Measurements from ENCODE around the gene CCT8. TPM values are rescaled to one million over a fixed set of nuclear protein-coding genes. Genes with fewer than 3 reads are reported as not detected.
"Not testable (repeated sequence)": the region's sequence is repeated elsewhere in the genome, so short reads cannot be mapped to it uniquely, and the experiment has no call there.

Gene CCT8
- total RNA-seq, 4 donors from 2014 or later = 73.9 to 104 (median 85.4) TPM

DNA sequence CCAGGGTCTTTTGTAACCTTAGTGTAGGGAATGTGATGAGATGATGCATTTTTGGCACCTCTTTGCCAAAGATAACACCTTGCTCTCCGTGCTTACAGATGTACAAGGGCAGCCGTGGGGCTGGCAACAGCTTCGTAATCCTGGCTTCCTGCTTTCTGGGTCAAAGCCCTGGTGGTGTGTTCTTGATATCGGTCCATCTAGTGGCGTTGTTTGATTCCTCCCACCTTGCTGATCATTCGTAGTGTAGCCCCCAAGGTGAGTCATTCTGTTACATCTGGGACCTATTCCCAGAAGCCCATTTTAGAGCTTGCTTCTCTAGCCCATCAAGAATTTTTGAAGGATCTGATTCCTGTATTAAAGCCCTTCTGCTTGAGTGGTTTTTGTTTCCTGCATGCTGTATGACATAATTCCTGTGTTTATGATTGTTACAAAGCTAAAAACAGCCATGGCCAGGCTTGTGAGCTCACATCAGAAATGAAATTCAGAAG lies 7.0 kb upstream of the CCT8 start:
- no peak for DNase-seq (ENCODE audit: extremely low spot score)
- H3K27ac ChIP-seq (replicated peaks in 1 of 4) = no peak overlapping the region
- no peaks in the 10 kb centered on the region for H3K36me3 ChIP-seq
- H3K4me1 ChIP-seq = peaks cover 3 to 33% (median 7%) of the 10 kb centered on the region in 4 donors
- intact Hi-C loops (cut with DNase I) = no loop called here
- TF ChIP-seq EP300 (IDR thresholded peaks at IDR 0.05) (no peak), POLR2AphosphoS5 (IDR thresholded peaks at IDR 0.05) (no peak), POLR2A (IDR thresholded peaks at IDR 0.05; ENCODE audit: low read depth) (no peak)
- TF ChIP-seq, protein P1, sequence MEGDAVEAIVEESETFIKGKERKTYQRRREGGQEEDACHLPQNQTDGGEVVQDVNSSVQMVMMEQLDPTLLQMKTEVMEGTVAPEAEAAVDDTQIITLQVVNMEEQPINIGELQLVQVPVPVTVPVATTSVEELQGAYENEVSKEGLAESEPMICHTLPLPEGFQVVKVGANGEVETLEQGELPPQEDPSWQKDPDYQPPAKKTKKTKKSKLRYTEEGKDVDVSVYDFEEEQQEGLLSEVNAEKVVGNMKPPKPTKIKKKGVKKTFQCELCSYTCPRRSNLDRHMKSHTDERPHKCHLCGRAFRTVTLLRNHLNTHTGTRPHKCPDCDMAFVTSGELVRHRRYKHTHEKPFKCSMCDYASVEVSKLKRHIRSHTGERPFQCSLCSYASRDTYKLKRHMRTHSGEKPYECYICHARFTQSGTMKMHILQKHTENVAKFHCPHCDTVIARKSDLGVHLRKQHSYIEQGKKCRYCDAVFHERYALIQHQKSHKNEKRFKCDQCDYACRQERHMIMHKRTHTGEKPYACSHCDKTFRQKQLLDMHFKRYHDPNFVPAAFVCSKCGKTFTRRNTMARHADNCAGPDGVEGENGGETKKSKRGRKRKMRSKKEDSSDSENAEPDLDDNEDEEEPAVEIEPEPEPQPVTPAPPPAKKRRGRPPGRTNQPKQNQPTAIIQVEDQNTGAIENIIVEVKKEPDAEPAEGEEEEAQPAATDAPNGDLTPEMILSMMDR (IDR thresholded peaks at IDR 0.05) = no peak
- H3K4me3 ChIP-seq = no peak overlapping the region
- no peaks in the 10 kb centered on the region for H3K9me3 ChIP-seq
- H3K27me3 ChIP-seq = no peaks in the 10 kb centered on the region
- 29% methylated on average over 6 of the region's 6 CpGs for WGBS

DNA sequence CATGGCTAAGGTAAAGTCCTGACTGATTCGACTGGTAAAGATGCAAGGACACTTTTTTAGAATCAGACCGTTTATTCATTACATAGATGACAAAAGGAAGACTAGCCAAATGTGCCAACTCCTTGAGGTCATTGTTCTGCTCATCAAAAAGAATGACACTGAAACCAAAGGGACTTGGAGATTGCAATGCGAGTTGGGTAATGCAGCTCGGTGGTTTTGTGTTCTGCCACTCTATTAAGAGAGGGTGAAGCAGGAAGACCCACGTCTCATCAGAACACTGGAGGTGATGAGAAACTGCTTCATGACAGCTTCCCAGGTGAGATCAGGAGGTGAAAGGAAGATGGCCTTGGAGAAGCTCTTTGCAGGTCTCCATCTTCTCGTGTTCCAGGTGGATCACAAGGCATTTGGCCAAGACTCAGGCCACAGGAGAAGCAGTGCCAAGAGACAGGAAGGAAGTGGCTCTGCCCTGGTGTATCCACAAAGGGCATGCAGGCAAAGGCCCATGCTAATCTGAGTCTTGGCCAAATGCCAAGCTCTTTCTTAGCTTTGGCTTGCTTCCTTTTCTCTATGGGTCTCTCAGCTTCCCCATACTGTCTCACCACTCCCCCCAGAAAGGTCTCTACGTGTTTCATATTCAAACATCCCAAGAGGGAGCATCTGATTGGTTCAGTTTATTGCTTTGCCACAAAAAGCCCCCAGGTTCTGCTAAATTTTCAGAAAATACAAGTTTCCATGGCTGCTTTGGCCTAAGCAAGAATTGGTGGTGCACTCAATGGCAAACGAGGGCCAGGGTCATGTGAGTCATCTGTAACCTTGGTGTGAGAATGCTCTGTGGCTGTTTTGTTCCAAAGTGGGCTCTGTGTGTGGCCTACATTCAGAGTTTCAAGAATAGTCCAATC lies 5.7 kb upstream of the CCT8 start:
- H3K4me1 ChIP-seq = peaks cover 8 to 41% (median 11%) of the 10 kb centered on the region in 4 donors
- no peaks in the 10 kb centered on the region for H3K9me3 ChIP-seq
- intact Hi-C loops (cut with DNase I) = loop anchor here (5.0 kb wide), 1 partner anchor 68 kb away; no protein-coding TSS in a partner anchor
- H3K27ac ChIP-seq (replicated peaks in 1 of 4) = peak overlapping the region in 1 of 4 donors; percentile 10
- DNase-seq (ENCODE audit: extremely low spot score) = no peak
- WGBS = 79% methylated on average over 7 of the region's 8 CpGs
- H3K36me3 ChIP-seq = no peaks in the 10 kb centered on the region
- no peak overlapping the region for H3K4me3 ChIP-seq
- H3K27me3 ChIP-seq = no peaks in the 10 kb centered on the region
- TF ChIP-seq POLR2A (IDR thresholded peaks at IDR 0.05; ENCODE audit: low read depth) = no peak
- TF ChIP-seq POLR2AphosphoS5 (IDR thresholded peaks at IDR 0.05) = no peak
- TF ChIP-seq, protein P1 (IDR thresholded peaks at IDR 0.05) = no peak
- no peak for TF ChIP-seq EP300 (IDR thresholded peaks at IDR 0.05)

DNA sequence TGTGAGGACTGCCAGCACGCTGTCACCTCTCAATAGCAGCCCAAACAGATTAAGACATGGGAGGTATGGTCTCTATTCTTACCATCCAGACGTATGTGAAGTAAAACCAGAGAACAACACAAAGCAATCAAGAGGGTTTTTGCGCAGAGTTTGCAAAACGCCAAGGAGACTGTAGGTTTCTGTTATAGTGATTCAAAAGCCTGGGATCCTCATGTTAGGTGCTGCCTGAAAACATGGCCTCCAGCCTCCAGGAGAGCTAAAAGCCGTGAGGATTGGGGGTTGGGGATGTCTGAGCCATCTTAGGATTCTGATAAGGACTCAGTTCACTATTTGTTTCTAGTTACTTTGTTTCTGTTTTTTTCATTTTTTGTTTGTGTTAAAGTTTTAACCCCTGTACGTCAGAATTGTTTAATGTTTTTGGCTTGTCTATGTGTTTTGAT lies 4.2 kb upstream of the CCT8 start:
- 22% methylated on average over 6 of the region's 6 CpGs for WGBS
- TF ChIP-seq POLR2AphosphoS5 (IDR thresholded peaks at IDR 0.05) (peak in 1 of 2 donors; percentile 15), POLR2A (IDR thresholded peaks at IDR 0.05; ENCODE audit: low read depth) (no peak)
- no peak for DNase-seq (ENCODE audit: extremely low spot score)
- intact Hi-C loops (cut with DNase I) = loop anchor here (5.0 kb wide), 1 partner anchor 70 kb away; no protein-coding TSS in a partner anchor
- Histone ChIP-seq H3K27me3 (no peaks in the 10 kb centered on the region), H3K4me1 (peaks cover 8 to 44% (median 14%) of the 10 kb centered on the region in 4 donors), H3K4me3 (peak overlapping the region; percentile 64 to 84 (median 64)), H3K36me3 (no peaks in the 10 kb centered on the region), H3K9me3 (no peaks in the 10 kb centered on the region), H3K27ac (replicated peaks in 1 of 4) (peak overlapping the region; percentile 80 to 92 (median 86))

DNA sequence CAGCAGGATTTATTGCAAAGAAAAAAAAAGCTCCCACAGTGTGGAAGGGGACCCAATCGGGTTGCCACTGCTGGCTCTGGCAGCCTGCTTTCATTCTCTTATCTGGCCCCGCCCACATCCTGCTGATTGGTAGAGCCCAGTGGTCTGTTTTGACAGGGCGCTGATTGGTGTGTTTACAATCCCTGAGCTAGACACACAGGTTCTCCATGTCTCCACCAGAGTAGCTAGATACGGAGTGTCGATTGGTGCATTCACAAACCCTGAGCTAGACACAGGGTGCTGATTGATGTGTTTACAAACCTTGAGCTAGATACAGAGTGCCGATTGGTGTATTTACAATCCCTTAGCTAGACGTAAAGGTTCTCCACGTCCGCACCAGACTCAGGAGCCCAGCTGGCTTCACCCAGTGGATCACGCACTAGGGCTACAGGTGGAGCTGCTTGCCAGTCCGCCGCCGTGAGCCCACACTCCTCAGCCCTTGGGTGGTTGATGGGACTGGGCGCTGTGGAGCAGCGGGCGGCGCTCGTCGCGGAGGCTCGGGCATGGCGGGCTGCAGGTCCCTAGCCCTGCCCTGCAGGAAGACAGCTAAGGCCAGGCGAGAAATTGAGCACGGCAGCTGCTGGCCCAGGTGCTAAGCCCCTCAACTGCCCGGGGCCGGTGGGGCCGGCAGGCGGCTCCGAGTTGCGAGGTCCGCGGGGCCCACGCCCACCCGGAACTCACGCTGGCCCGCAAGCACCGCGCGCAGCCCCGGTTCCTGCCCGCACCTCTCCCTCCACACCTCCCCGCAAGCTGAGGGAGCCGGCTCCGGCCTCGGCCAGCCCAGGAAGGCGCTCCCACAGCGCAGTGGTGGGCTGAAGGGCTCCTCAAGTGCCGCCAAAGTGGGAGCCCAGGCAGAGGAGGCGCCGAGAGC lies 3.5 kb upstream of the CCT8 start:
- Histone ChIP-seq H3K4me3 (peak overlapping the region; percentile 64 to 84 (median 64)), H3K4me1 (peaks cover 15 to 51% (median 21%) of the 10 kb centered on the region in 4 donors), H3K27ac (replicated peaks in 1 of 4) (peak overlapping the region; percentile 80 to 92 (median 86))
- DNase-seq (ENCODE audit: extremely low spot score); H3K9me3 ChIP-seq; H3K27me3 ChIP-seq; H3K36me3 ChIP-seq: not testable (repeated sequence)
- intact Hi-C loops (cut with DNase I) = loop anchor here (5.0 kb wide), 1 partner anchor 70 kb away; no protein-coding TSS in a partner anchor
- 26% methylated on average over 36 of the region's 50 CpGs for WGBS
- TF ChIP-seq POLR2AphosphoS5 (IDR thresholded peaks at IDR 0.05) = peak; percentile 51 to 71

DNA sequence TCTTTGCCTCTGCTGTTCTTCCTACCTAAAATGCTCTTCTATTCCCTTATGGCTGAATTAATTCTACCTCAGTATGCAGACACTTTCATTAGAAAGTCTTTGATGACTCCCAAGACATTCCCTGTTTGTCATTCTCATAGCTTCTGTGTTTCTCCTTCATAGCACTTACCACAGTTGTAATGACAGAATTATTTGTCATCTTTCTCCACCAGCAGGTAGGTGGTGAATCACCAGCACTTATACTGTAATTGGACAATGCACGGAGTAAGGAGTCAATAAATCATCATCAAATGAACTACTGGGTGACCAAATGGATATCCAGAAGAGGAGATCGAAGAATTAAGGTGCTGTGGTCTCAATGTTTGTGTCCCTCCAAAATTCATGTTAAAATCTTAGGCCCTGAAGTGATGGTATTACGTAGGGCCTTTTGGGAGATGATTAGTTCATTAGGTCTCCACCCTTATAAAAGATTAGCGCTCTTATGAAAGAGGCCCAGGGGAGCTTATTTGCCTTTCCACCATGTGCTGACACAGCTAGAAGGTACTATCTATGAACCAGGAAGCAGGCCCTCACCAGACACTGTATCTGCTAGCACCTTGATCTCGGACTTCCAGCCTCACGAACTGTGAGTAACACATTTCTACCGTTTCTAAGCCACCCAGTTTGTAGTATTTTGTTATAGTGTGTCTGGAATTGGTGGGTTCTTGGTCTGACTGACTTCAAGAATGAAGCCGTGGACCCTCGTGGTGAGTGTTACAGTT lies 2.4 kb upstream of the CCT8 start:
- no peak for DNase-seq (ENCODE audit: extremely low spot score)
- Histone ChIP-seq H3K27ac (replicated peaks in 1 of 4) (peak overlapping the region; percentile 80 to 92 (median 86)), H3K4me1 (peaks cover 25 to 60% (median 32%) of the 10 kb centered on the region in 4 donors), H3K36me3 (no peaks in the 10 kb centered on the region), H3K27me3 (no peaks in the 10 kb centered on the region), H3K9me3 (no peaks in the 10 kb centered on the region), H3K4me3 (peak overlapping the region in 3 of 4 donors; percentile 64 to 84 (median 65))
- intact Hi-C loops (cut with DNase I) = loop anchor here (5.0 kb wide), 1 partner anchor 71 kb away; no protein-coding TSS in a partner anchor
- WGBS = 82% methylated on average over 9 of the region's 9 CpGs
- TF ChIP-seq EP300 (IDR thresholded peaks at IDR 0.05) = no peak
